HCT116 (cell line): ENCODE results near the gene ANKRD10. TPM values are rescaled to one million over a fixed set of nuclear protein-coding genes. Genes with fewer than 3 reads are reported as not detected.

Source experiments
- ATAC-seq: fragments of 200-7000 bp; cut with Tn5 transposase; 2 replicates; pipeline ENCODE4 v1.9.1; 2020; ENCODE audit warnings: mild to moderate bottlenecking, moderate library complexity
- Bru-seq: library from RNA; stranded (reverse); fragments of 400-500 nt; gene quantifications from one replicate; lab custom pipeline; 2021; lab: Mats Ljungman, UMichigan
- BruChase-seq, 2 experiments: library from RNA; stranded (reverse); fragments of 400-500 nt; gene quantifications; one replicate each; lab custom pipeline; 2021; lab: Mats Ljungman, UMichigan
- BruUV-seq: library from RNA; stranded (reverse); fragments of 400-500 nt; replicated peaks from 2 replicates; lab custom pipeline; 2021; lab: Mats Ljungman, UMichigan
- CTCF ChIA-PET: fragments of 300-600 bp; sonication (Branson Sonifier 250); formaldehyde crosslinking; loops from one replicate; lab custom pipeline; 2021; ENCODE audit warnings: antibody characterized with exemption; lab: Charles Lee
- POLR2A ChIA-PET: fragments of 300-600, 350-600 bp; sonication (Branson Sonifier 250); formaldehyde crosslinking; loops from one replicate; lab custom pipeline; 2021; ENCODE audit warnings: antibody characterized with exemption; lab: Charles Lee
- RAD21 ChIA-PET, 2 experiments: fragments of 300-600 bp; sonication (Branson Sonifier 250); formaldehyde crosslinking; loops; one replicate each; lab custom pipeline; 2023; ENCODE audit warnings: low total read pairs in 2 of 2; ENCODE audit not compliant: uncharacterized antibody in 2 of 2, unreplicated experiment in 2 of 2, low non-redundant PET in 1 of 2; lab: Charles Lee
- DNase-seq: peaks from one replicate; pipeline ENCODE4 v3.0.0-alpha.2; 2010; ENCODE audit warnings: low read depth, low spot score
- H2AFZ ChIP-seq: fragments of 200-600 bp; shearing (Covaris generic), sonication (generic); 2 replicates; pipeline ENCODE4 v1.6.1; 2017; ENCODE audit warnings: low read depth, mixed run types, mixed read lengths, antibody characterized with exemption, low read length; ENCODE audit not compliant: poor library complexity, severe bottlenecking
- H3K27ac ChIP-seq: 2 replicates; pipeline ENCODE4 v1.5.1; 2012; ENCODE audit warnings: low read depth, low read length
- H3K27me3 ChIP-seq: fragments of 200-600 bp; sonication (generic); 2 replicates; pipeline ENCODE4 v1.6.1; 2016; ENCODE audit warnings: mixed run types, low read length, mixed read lengths; ENCODE audit not compliant: insufficient read depth
- H3K36me3 ChIP-seq, 2 experiments: fragments of 200-500 bp in 1 of 2; fragments of 200-600 bp in 1 of 2; sonication (Bioruptor generic) in 1 of 2; sonication (generic) in 1 of 2; 2 replicates each; pipeline versions ENCODE4 v1.5.1 to v1.6.1; 2014 to 2016; ENCODE audit warnings: low read length in 2 of 2, inconsistent platforms in 1 of 2, mixed read lengths in 1 of 2, mixed run types in 1 of 2; ENCODE audit not compliant: insufficient read depth in 2 of 2, control insufficient read depth in 1 of 2
- H3K4me1 ChIP-seq, 2 experiments: fragments of 200-600 bp in 1 of 2; sonication (generic) in 1 of 2; 2 replicates each; pipeline versions ENCODE4 v1.5.1 to v1.6.1; 2012 to 2017; ENCODE audit warnings: low read length in 2 of 2, inconsistent platforms in 1 of 2, mild to moderate bottlenecking in 1 of 2, mixed read lengths in 1 of 2, mixed run types in 1 of 2, moderate library complexity in 1 of 2; ENCODE audit not compliant: insufficient read depth in 2 of 2, control insufficient read depth in 1 of 2
- H3K4me2 ChIP-seq: fragments of 200-600 bp; sonication (generic); 2 replicates; pipeline ENCODE4 v1.6.1; 2017; ENCODE audit warnings: mixed run types, low read length, mixed read lengths
- H3K4me3 ChIP-seq, 2 experiments: fragments of 200-600 bp in 1 of 2; sonication (generic) in 1 of 2; replicated peaks in 1 of 2; 2 replicates each; pipeline ENCODE4 v1.5.1; 2011 to 2016; ENCODE audit warnings: low read length in 2 of 2, control low read depth in 1 of 2, low read depth in 1 of 2, mild to moderate bottlenecking in 1 of 2, mixed read lengths in 1 of 2, mixed run types in 1 of 2
- H3K79me2 ChIP-seq: fragments of 200-600 bp; sonication (generic); 2 replicates; pipeline ENCODE4 v1.6.1; 2017; ENCODE audit warnings: mild to moderate bottlenecking, mixed run types, low read length, moderate library complexity, mixed read lengths; ENCODE audit not compliant: insufficient read depth
- H3K9ac ChIP-seq: fragments of 200-600 bp; sonication (generic); 2 replicates; pipeline ENCODE4 v1.6.1; 2016; ENCODE audit warnings: low read length, mixed read lengths
- H3K9me2 ChIP-seq: fragments of 200-600 bp; sonication (generic), shearing (Covaris generic); 2 replicates; pipeline ENCODE4 v1.6.1; 2017; ENCODE audit warnings: mixed run types, mild to moderate bottlenecking, moderate library complexity; ENCODE audit not compliant: insufficient read depth
- H3K9me3 ChIP-seq, 2 experiments: fragments of 200-500 bp in 1 of 2; fragments of 200-600 bp in 1 of 2; sonication (Bioruptor generic) in 1 of 2; sonication (generic) in 1 of 2; 2 replicates each; pipeline ENCODE4 v1.6.1; 2014 to 2017; ENCODE audit warnings: low read length in 2 of 2, mixed read lengths in 2 of 2, inconsistent platforms in 1 of 2, low read depth in 1 of 2, mild to moderate bottlenecking in 1 of 2, mixed run types in 1 of 2, moderate library complexity in 1 of 2; ENCODE audit not compliant: control insufficient read depth in 1 of 2, insufficient read depth in 1 of 2
- H4K20me1 ChIP-seq: fragments of 200-600 bp; sonication (generic), shearing (Covaris generic); 2 replicates; pipeline ENCODE4 v1.6.1; 2017; ENCODE audit warnings: mixed run types, mild to moderate bottlenecking, moderate library complexity; ENCODE audit not compliant: insufficient read depth
- CBX3 ChIP-seq: IDR thresholded peaks from 2 replicates; pipeline ENCODE4 v1.6.1; 2012; ENCODE audit warnings: low read depth
- CTCF ChIP-seq, 3 experiments: fragments of 200-600 bp in 1 of 3; sonication (generic) in 1 of 3; IDR thresholded peaks in 2 of 3; conservative IDR thresholded peaks in 1 of 3; 2 replicates each; pipeline ENCODE4 v1.5.1; 2012 to 2017; ENCODE audit warnings: low read depth in 2 of 3, low read length in 2 of 3, antibody characterized with exemption in 1 of 3, borderline replicate concordance in 1 of 3, control low read depth in 1 of 3, mild to moderate bottlenecking in 1 of 3, mixed read lengths in 1 of 3, mixed run types in 1 of 3, moderate library complexity in 1 of 3; ENCODE audit not compliant: insufficient read depth in 1 of 3
- ELF1 ChIP-seq: IDR thresholded peaks from 2 replicates; pipeline ENCODE4 v1.6.1; 2012; ENCODE audit warnings: low read depth, borderline replicate concordance
- FOSL1 ChIP-seq: IDR thresholded peaks from 2 replicates; pipeline ENCODE4 v1.6.1; 2012; ENCODE audit warnings: low read depth
- POLR2A ChIP-seq: IDR thresholded peaks from 2 replicates; pipeline ENCODE4 v1.7.0; 2011; ENCODE audit warnings: borderline replicate concordance; ENCODE audit not compliant: insufficient read depth, insufficient read length; ENCODE audit errors: extremely low read depth
- POLR2AphosphoS5 ChIP-seq: IDR thresholded peaks from 2 replicates; pipeline ENCODE4 v1.6.1; 2011; ENCODE audit warnings: mild to moderate bottlenecking, low read depth, low read length, moderate library complexity
- TCF7L2 ChIP-seq: IDR thresholded peaks from 2 replicates; pipeline ENCODE4 v1.7.0; 2011; ENCODE audit warnings: borderline replicate concordance, inconsistent platforms; ENCODE audit not compliant: insufficient read depth, insufficient read length; ENCODE audit errors: extremely low read depth
- YY1 ChIP-seq: IDR thresholded peaks from 2 replicates; pipeline ENCODE4 v1.6.1; 2011; ENCODE audit warnings: low read length, low read depth, moderate library complexity, mild to moderate bottlenecking; ENCODE audit not compliant: insufficient replicate concordance; ENCODE audit errors: extremely low read depth
- intact Hi-C: fragments of 100-400 bp; cut with micrococcal nuclease; formaldehyde crosslinking; loops from 2 replicates; pipeline ENCODE4 v1.10.0; 2022
- long read RNA-seq: library from polyadenylated mRNA; unstranded; transcript quantifications from one replicate; pipeline ENCODE4 v2.0.0, GENCODE V29; 2021; ENCODE audit not compliant: unreplicated experiment
- polyA plus RNA-seq: library from polyadenylated mRNA; unstranded; fragments of >200 nt; gene quantifications from 2 replicates; pipeline ENCODE4 v1.2.1, GENCODE V29; 2012; ENCODE audit warnings: missing spikeins
- total RNA-seq: library from RNA; stranded (reverse); gene quantifications from one replicate; pipeline ENCODE4 v1.2.1, GENCODE V29; 2021; ENCODE audit not compliant: unreplicated experiment
- TF ChIP-seq, protein P1 (sequence below): IDR thresholded peaks from 2 replicates; pipeline ENCODE4 v1.6.1; 2011; ENCODE audit warnings: mild to moderate bottlenecking, low read length, moderate library complexity; ENCODE audit not compliant: insufficient replicate concordance; ENCODE audit errors: extremely low read depth

Gene ANKRD10
- total RNA-seq, result 173 TPM
- polyA plus RNA-seq, result 96.3 and 102 TPM in 2 replicates
- percentile 99 among the genes with signal in this experiment for Bru-seq, nascent RNA
- percentile 97 among the genes with signal in this experiment for BruChase-seq, experiment 1, labeled RNA remaining after a 6-hour chase
- BruChase-seq, experiment 2, labeled RNA remaining after a 2-hour chase, result percentile 99 among the genes with signal in this experiment
- long read RNA-seq, transcript ANKRD10-201 (6 exons, 2,495 nt), result major isoform, 42 of 117 reads
- long read RNA-seq, partial matches to known transcripts, result 31 of 117 reads
- long read RNA-seq, other reads (novel, unspliced or antisense), result 43 of 117 reads

DNA sequence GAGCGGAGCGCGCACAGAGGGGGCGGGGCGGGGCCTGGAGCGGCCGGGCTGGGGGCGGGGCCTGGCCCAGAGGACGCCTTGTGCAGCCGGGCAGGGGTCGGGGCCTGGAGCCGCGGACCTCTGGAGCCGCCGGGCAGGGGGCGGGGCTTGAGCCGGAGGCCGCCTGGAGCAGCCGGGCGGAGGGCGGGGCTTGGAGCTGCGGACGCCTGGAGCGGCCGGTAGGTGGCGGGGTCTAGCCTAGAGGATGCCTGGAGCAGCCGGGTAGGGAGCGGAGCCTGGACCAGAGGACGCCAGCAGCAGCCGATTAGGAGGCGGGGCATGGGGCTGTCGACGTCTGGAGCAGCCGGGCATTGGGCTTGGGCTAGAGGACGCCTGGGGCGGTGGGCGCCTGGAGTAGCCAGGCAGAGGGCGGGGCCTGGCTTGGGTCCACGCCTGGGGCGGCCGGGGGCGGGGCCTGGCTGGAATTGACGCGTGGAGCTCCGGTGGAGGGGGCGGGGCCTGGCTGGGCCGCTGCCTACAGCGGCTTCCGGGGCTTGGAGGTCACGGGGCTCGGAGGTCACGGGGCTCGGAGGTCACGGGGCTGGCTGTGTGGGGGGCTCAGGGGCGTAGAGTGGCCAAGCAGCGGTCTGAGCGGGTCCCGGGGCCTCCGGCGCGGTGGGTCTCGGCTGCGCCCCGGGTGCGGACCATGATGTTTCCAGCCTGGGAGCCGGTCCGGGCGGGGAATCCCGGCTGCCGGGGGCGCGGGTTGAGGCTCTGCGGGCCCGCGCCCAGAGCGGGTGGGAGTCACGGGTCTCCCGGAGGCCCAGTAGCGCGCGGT, at the start of gene ANKRD10:
Gene ANKRD10, minus strand, starts transcription at position 13 of the 817 bp plus-strand sequence. CDS start 135 bp downstream, outside the sequence.
- H3K36me3 ChIP-seq, result peaks cover 0 to 24% of the 10 kb centered on the region in 2 experiments; a peak in 2 of 4 replicates

More for the DNA sequence above, at the start of gene ANKRD10:
- H2AFZ ChIP-seq, result no peak within 1 kb of the TSS
- DNase-seq, result peak; percentile 94
- peaks cover 46% of the 10 kb centered on the region for H3K79me2 ChIP-seq
- intact Hi-C loops, result loop anchor here (2.0 to 10.0 kb wide), 3 partner anchors 50 to 200 kb away; no protein-coding TSS in a partner anchor
- H3K27me3 ChIP-seq, result no peaks in the 10 kb centered on the region
- peaks cover 32 to 52% of the 10 kb centered on the region in 2 experiments for H3K4me1 ChIP-seq
- H3K27ac ChIP-seq, result peak within 1 kb of the TSS; percentile 100
- H3K9me2 ChIP-seq, result no peaks in the 10 kb centered on the region
- BruUV-seq, result no TSS peak
- H3K9me3 ChIP-seq, result no peaks in the 10 kb centered on the region
- CTCF ChIA-PET, result interaction anchor here (0.7 to 1.5 kb wide), 14 partner anchors 9 to 300 kb away, joined by 3 to 15 read pairs (median 4); partner anchors contain the start of gene NAXD
- H3K4me3 ChIP-seq, result peak within 1 kb of the TSS; percentile 92 to 95
- RAD21 ChIA-PET, result interaction anchor here in 1 of 2 experiments (0.9 kb wide), 1 partner anchor 29 kb away, joined by 4 read pairs; no protein-coding TSS in a partner anchor
- H3K9ac ChIP-seq, result peak within 1 kb of the TSS; percentile 98
- H4K20me1 ChIP-seq, result peaks cover 20% of the 10 kb centered on the region; the same call in 1 of the 2 replicates
- POLR2A ChIA-PET, result interaction anchor here (0.6 to 2.5 kb wide), 7 partner anchors 38 to 293 kb away, joined by 3 to 10 read pairs (median 3); no protein-coding TSS in a partner anchor
- TF ChIP-seq, protein P1, sequence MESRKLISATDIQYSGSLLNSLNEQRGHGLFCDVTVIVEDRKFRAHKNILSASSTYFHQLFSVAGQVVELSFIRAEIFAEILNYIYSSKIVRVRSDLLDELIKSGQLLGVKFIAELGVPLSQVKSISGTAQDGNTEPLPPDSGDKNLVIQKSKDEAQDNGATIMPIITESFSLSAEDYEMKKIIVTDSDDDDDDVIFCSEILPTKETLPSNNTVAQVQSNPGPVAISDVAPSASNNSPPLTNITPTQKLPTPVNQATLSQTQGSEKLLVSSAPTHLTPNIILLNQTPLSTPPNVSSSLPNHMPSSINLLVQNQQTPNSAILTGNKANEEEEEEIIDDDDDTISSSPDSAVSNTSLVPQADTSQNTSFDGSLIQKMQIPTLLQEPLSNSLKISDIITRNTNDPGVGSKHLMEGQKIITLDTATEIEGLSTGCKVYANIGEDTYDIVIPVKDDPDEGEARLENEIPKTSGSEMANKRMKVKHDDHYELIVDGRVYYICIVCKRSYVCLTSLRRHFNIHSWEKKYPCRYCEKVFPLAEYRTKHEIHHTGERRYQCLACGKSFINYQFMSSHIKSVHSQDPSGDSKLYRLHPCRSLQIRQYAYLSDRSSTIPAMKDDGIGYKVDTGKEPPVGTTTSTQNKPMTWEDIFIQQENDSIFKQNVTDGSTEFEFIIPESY, result peak; percentile 6
- TF ChIP-seq ELF1 (no peak), CTCF (IDR thresholded peaks at IDR 0.05 in 2 of 3, conservative IDR thresholded peaks at IDR 0.05 in 1 of 3; ENCODE audit: borderline replicate concordance in 1 of 3, insufficient read depth in 1 of 3, low read depth in 2 of 3, low read length in 2 of 3) (peak in 2 of 3 experiments; percentile 73 to 80; a peak in 4 of 6 replicates), POLR2AphosphoS5 (peak; percentile 53; the same call in 1 of the 2 replicates), CBX3 (no peak), TCF7L2 (peak; percentile 4), FOSL1 (no peak), POLR2A (peak; percentile 6), YY1 (peak; percentile 43)
- peak; percentile 88 for ATAC-seq
- H3K4me2 ChIP-seq, result peak within 1 kb of the TSS; percentile 91
